Common myeloid progenitor, CD34-positive (primary cell): ENCODE data around the gene KDM4C.

Experiments used
- CTCF ChIA-PET: fragments of 350-600 bp; sonication (Branson Sonifier 250); formaldehyde crosslinking; loops from one replicate; lab custom pipeline; 2021; ENCODE audit warnings: antibody characterized with exemption; lab: Charles Lee
- POLR2A ChIA-PET: fragments of 350-600 bp; sonication (Branson Sonifier 250); formaldehyde crosslinking; loops from one replicate; lab custom pipeline; 2021; ENCODE audit warnings: antibody characterized with exemption; lab: Charles Lee
- DNase-seq, 3 donors: peaks; one replicate each; pipeline versions ENCODE4 v3.0.0 to v3.0.0-alpha.2; 2013
- H3K27ac ChIP-seq, 2 experiments: 1 replicate in 1 of 2; 2 replicates in 1 of 2; pipeline ENCODE4 v1.7.0; 2013; ENCODE audit warnings: inconsistent platforms in 2 of 2, low read length in 2 of 2, mild to moderate bottlenecking in 2 of 2, low read depth in 1 of 2, moderate library complexity in 1 of 2; ENCODE audit not compliant: severe bottlenecking in 2 of 2, insufficient read depth in 1 of 2, poor library complexity in 1 of 2
- H3K27me3 ChIP-seq, 5 experiments: replicated peaks in 2 of 5; 1 replicate in 3 of 5; 2 replicates in 2 of 5; pipeline versions ENCODE4 v1.6.1 to v1.7.0; 2013; ENCODE audit warnings: low read length in 4 of 5, mild to moderate bottlenecking in 2 of 5, moderate library complexity in 2 of 5, inconsistent platforms in 1 of 5; ENCODE audit not compliant: insufficient read depth in 5 of 5, control insufficient read depth in 4 of 5
- H3K36me3 ChIP-seq, 4 experiments: 1 replicate in 2 of 4; 2 replicates in 2 of 4; pipeline versions ENCODE4 v1.6.1 to v1.7.0; 2013; ENCODE audit warnings: low read length in 3 of 4, control low read depth in 1 of 4, mild to moderate bottlenecking in 1 of 4; ENCODE audit not compliant: control insufficient read depth in 4 of 4, insufficient read depth in 4 of 4
- H3K4me1 ChIP-seq, 4 experiments: 1 replicate in 3 of 4; 2 replicates in 1 of 4; pipeline versions ENCODE4 v1.6.1 to v1.7.1; 2013; ENCODE audit warnings: low read length in 3 of 4, mild to moderate bottlenecking in 3 of 4, control low read depth in 1 of 4, inconsistent platforms in 1 of 4, moderate library complexity in 1 of 4; ENCODE audit not compliant: control insufficient read depth in 4 of 4, insufficient read depth in 4 of 4; ENCODE audit errors: control extremely low read depth in 1 of 4
- H3K4me3 ChIP-seq, 7 experiments: 1 replicate in 4 of 7; 2 replicates in 3 of 7; pipeline versions ENCODE4 v1.5.1 to v1.7.0; 2013; ENCODE audit warnings: mild to moderate bottlenecking in 7 of 7, low read length in 6 of 7, moderate library complexity in 6 of 7, inconsistent platforms in 2 of 7, low read depth in 2 of 7, control low read depth in 1 of 7; ENCODE audit not compliant: insufficient read depth in 4 of 7, control insufficient read depth in 1 of 7; ENCODE audit errors: extremely low read depth in 1 of 7
- H3K9me3 ChIP-seq, 5 experiments: 1 replicate in 4 of 5; 2 replicates in 1 of 5; pipeline versions ENCODE4 v1.6.1 to v1.7.1; 2013; ENCODE audit warnings: low read length in 4 of 5, mild to moderate bottlenecking in 2 of 5, inconsistent platforms in 1 of 5, low read depth in 1 of 5, moderate library complexity in 1 of 5; ENCODE audit not compliant: control insufficient read depth in 4 of 5, insufficient read depth in 2 of 5; ENCODE audit errors: control extremely low read depth in 1 of 5
- WGBS: methylation state at CpG from one replicate; pipeline ENCODE4 v1.1.5; 2013; ENCODE audit not compliant: insufficient coverage; 5-methylcytosine and 5-hydroxymethylcytosine counted together

KDM4C gene

GRCh38 chr9:7117676-7118561, 360.1 kb downstream of the KDM4C start:
- H3K9me3 ChIP-seq: no peaks in the 10 kb centered on the region
- POLR2A ChIA-PET: no interaction called here
- H3K27me3 ChIP-seq: no peaks in the 10 kb centered on the region
- H3K4me1 ChIP-seq: peaks cover 0 to 4% (median 0%) of the 10 kb centered on the region in 4 experiments
- WGBS: 100% methylated on average over 3 of the region's 6 CpGs
- no peak overlapping the region for H3K4me3 ChIP-seq
- H3K36me3 ChIP-seq: peaks cover 0 to 3% (median 1%) of the 10 kb centered on the region in 4 experiments
- CTCF ChIA-PET: no interaction called here
- no peak for DNase-seq
- H3K27ac ChIP-seq: no peak overlapping the region

DNA sequence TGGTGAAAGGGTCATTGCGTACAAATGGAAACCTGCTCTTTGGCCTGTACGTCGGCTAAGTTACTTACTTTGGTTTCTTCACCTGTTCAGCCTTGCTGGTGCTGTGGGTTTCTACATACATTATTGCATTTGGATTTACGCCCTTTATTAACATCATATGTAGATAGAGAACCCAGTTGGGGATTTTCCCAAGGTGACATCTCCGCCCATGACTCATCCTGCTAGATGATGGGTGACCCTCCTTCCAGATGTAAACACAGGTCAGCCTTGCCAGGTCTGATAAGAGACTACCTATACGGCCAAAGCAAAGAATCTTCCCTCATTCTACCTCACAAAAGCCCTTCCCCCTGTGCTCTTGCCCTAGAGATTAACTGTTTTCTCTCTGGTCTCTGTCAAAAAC, 360.9 kb downstream of the KDM4C start:
- Histone ChIP-seq H3K4me3 (no peak overlapping the region), H3K27ac (no peak overlapping the region), H3K36me3 (peaks cover 0 to 5% (median 1%) of the 10 kb centered on the region in 4 experiments), H3K9me3 (no peaks in the 10 kb centered on the region), H3K27me3 (no peaks in the 10 kb centered on the region), H3K4me1 (peaks cover 0 to 4% (median 0%) of the 10 kb centered on the region in 4 experiments)
- DNase-seq: no peak
- ChIA-PET CTCF (no interaction called here), POLR2A (no interaction called here)
- WGBS: 90% methylated on average over 1 of the region's 6 CpGs

- ChIA-PET CTCF (interaction anchor here (1.1 kb wide), 1 partner anchor 17 kb away, joined by 3 read pairs; no protein-coding TSS in a partner anchor), POLR2A (no interaction called here)
- Histone ChIP-seq H3K4me1 (peaks cover 0 to 4% (median 0%) of the 10 kb centered on the region in 4 experiments), H3K9me3 (no peaks in the 10 kb centered on the region), H3K27me3 (no peaks in the 10 kb centered on the region), H3K27ac (no peak overlapping the region), H3K36me3 (peaks cover 0 to 13% (median 4%) of the 10 kb centered on the region in 4 experiments), H3K4me3 (no peak overlapping the region)
- no peak for DNase-seq
These were observed 361.8 kb downstream of the KDM4C start for GRCh38 chr9:7119612-7120011.

- ChIA-PET POLR2A (interaction anchor here (0.6 kb wide), 1 partner anchor 190 kb away, joined by 3 read pairs; no protein-coding TSS in a partner anchor), CTCF (interaction anchor here (0.9 kb wide), 1 partner anchor 68 kb away, joined by 3 read pairs; no protein-coding TSS in a partner anchor)
- no peak overlapping the region for H3K4me3 ChIP-seq
- no peak overlapping the region for H3K27ac ChIP-seq
- no peaks in the 10 kb centered on the region for H3K9me3 ChIP-seq
- H3K27me3 ChIP-seq: no peaks in the 10 kb centered on the region
- WGBS: 78% methylated on average over 1 of the region's 2 CpGs
- DNase-seq: peak; percentile 13 to 73 (median 59)
- peaks cover 0 to 4% (median 0%) of the 10 kb centered on the region in 4 experiments for H3K4me1 ChIP-seq
- peaks cover 0 to 15% (median 4%) of the 10 kb centered on the region in 4 experiments for H3K36me3 ChIP-seq
These were observed 363.3 kb downstream of the KDM4C start for GRCh38 chr9:7121055-7121454.

DNA sequence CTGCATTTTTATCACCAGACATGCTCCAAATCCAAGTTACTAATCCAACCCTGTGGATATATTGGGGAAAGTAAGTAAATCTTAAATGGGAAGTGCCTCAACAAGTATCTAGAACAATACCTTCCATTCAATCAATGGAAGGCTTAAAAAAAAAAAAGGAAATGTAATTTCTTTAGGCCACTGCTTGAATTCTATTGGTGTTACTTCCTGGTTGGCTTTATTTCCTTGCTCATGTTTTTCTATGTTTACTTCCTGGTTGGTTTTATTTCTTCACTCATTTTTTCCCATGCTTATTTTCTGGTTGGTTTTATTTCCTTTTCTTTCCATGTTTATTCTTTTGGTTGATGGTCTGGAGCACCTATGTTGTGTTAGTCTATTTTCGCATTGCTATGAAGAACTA, 363.9 kb downstream of the KDM4C start:
- CTCF ChIA-PET: no interaction called here
- POLR2A ChIA-PET: no interaction called here

DNA sequence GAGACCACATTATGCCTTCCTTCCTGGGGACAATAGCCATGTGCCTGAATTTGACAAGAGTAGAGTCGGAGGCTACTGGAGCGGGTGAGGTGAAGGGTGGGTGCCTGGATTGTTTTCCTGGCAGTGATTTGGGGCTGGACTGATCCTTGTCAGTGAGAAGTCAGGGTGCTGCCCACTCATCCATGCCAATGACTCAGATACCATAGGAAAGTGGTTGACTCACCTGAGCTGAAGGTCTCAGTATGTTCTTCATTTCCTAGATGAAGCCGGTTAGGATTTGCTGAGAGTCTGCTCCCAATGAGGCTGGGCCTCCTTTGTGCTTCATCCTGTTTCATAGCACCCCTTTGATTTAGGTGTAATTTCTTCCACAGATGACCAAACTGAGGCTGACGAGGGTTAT, 366.0 kb downstream of the KDM4C start:
- DNase-seq: no peak
- WGBS: 100% methylated on average over 3 of the region's 4 CpGs
- peaks cover 2 to 27% (median 6%) of the 10 kb centered on the region in 4 experiments for H3K36me3 ChIP-seq

More for the DNA sequence above, 363.9 kb downstream of the KDM4C start:
- H3K4me3 ChIP-seq: no peak overlapping the region
- peaks cover 0 to 4% (median 0%) of the 10 kb centered on the region in 4 experiments for H3K4me1 ChIP-seq
- H3K27me3 ChIP-seq: no peaks in the 10 kb centered on the region
- no peak for DNase-seq
- H3K36me3 ChIP-seq: peaks cover 0 to 15% (median 4%) of the 10 kb centered on the region in 4 experiments
- no peak overlapping the region for H3K27ac ChIP-seq
- H3K9me3 ChIP-seq: no peaks in the 10 kb centered on the region
- 100% methylated on average over 1 of the region's 1 CpG for WGBS

DNA sequence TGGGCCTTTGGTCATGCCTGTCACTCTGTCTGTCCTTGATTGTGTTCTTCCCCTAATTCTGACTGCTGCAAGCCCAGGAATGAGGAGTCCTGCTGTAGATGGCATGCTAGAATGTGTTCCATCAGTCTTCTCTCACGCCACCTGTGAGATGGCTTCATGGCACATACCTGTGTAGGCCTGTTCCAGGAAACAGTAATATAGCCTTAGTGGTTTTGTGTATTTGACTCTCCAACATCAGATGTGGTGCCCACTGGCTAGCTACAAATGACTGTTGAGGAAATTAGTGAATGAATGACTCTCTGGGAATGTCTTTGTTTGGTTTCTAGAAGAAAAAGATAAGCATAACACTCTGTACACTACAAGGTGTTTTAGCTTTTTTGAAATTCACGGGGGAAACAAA, 367.5 kb downstream of the KDM4C start:
- peaks cover 10 to 35% (median 14%) of the 10 kb centered on the region in 4 experiments for H3K36me3 ChIP-seq
- CTCF ChIA-PET: no interaction called here

More for the DNA sequence above, 366.0 kb downstream of the KDM4C start:
- no peak overlapping the region for H3K4me3 ChIP-seq
- CTCF ChIA-PET: no interaction called here
- H3K4me1 ChIP-seq: peaks cover 0 to 4% (median 0%) of the 10 kb centered on the region in 4 experiments
- H3K27ac ChIP-seq: no peak overlapping the region
- POLR2A ChIA-PET: no interaction called here
- H3K27me3 ChIP-seq: no peaks in the 10 kb centered on the region
- H3K9me3 ChIP-seq: no peaks in the 10 kb centered on the region

More for the DNA sequence above, 367.5 kb downstream of the KDM4C start:
- H3K27me3 ChIP-seq: no peaks in the 10 kb centered on the region
- peaks cover 0 to 4% (median 0%) of the 10 kb centered on the region in 4 experiments for H3K4me1 ChIP-seq
- POLR2A ChIA-PET: no interaction called here
- no peak overlapping the region for H3K27ac ChIP-seq
- H3K9me3 ChIP-seq: no peaks in the 10 kb centered on the region
- no CpG with 5 or more reads among the region's 2 CpGs for WGBS
- DNase-seq: no peak
- H3K4me3 ChIP-seq: no peak overlapping the region
